Hepatocyte (in vitro differentiated cells): ENCODE data around the gene DIPK1A. TPM values are rescaled to one million over a fixed set of nuclear protein-coding genes. Genes with fewer than 3 reads are reported as not detected.

Experiments used
- DNase-seq: peaks from one replicate; pipeline ENCODE4 v3.0.0-alpha.2; 2016; ENCODE audit warnings: low spot score
- H2AFZ ChIP-seq: fragments of 200-600 bp; sonication (generic); 2 replicates; pipeline ENCODE4 v1.6.0; 2016; ENCODE audit warnings: antibody characterized with exemption, mild to moderate bottlenecking
- H3K27ac ChIP-seq: fragments of 200-600 bp; sonication (generic); 2 replicates; pipeline ENCODE4 v1.5.1; 2016; ENCODE audit warnings: mild to moderate bottlenecking
- H3K27me3 ChIP-seq: fragments of 200-600 bp; sonication (generic); 2 replicates; pipeline ENCODE4 v1.6.1; 2016
- H3K36me3 ChIP-seq: fragments of 200-600 bp; sonication (generic); replicated peaks from 2 replicates; pipeline ENCODE4 v1.5.1; 2016; ENCODE audit warnings: low read depth; ENCODE audit not compliant: insufficient read depth
- H3K4me1 ChIP-seq: fragments of 200-600 bp; sonication (generic); 2 replicates; pipeline ENCODE4 v1.5.1; 2016; ENCODE audit warnings: mild to moderate bottlenecking, moderate library complexity; ENCODE audit not compliant: insufficient read depth
- H3K4me2 ChIP-seq: fragments of 200-600 bp; sonication (generic); 2 replicates; pipeline ENCODE4 v1.6.0; 2016
- H3K4me3 ChIP-seq: fragments of 200-600 bp; sonication (generic); 2 replicates; pipeline ENCODE4 v1.5.1; 2016; ENCODE audit warnings: mild to moderate bottlenecking
- H3K79me2 ChIP-seq: fragments of 200-600 bp; sonication (generic); 2 replicates; pipeline ENCODE4 v1.6.0; 2017; ENCODE audit warnings: mild to moderate bottlenecking
- H3K9me2 ChIP-seq: fragments of 200-600 bp; sonication (generic); replicated peaks from 2 replicates; pipeline ENCODE4 v1.6.0; 2017; ENCODE audit warnings: mild to moderate bottlenecking; ENCODE audit not compliant: insufficient read depth
- H3K9me3 ChIP-seq: fragments of 200-600 bp; sonication (generic); 2 replicates; pipeline ENCODE4 v1.5.1; 2016; ENCODE audit warnings: low read depth, mild to moderate bottlenecking
- H4K20me1 ChIP-seq: fragments of 200-600 bp; sonication (generic); 2 replicates; pipeline ENCODE4 v1.6.0; 2016; ENCODE audit warnings: mild to moderate bottlenecking; ENCODE audit not compliant: insufficient read depth, poor library complexity, severe bottlenecking
- EZH2 ChIP-seq: fragments of 200-600 bp; sonication (generic); IDR thresholded peaks from 2 replicates; pipeline ENCODE4 v1.6.1; 2016; ENCODE audit warnings: antibody characterized with exemption, mild to moderate bottlenecking, borderline replicate concordance
- EZH2phosphoT487 ChIP-seq: fragments of 200-600 bp; sonication (generic); IDR thresholded peaks from one replicate; pipeline ENCODE4 v1.6.1; 2018; ENCODE audit warnings: antibody characterized with exemption, mild to moderate bottlenecking, low read depth, moderate library complexity; ENCODE audit not compliant: unreplicated experiment, severe bottlenecking
- WGBS: methylation state at CpG from one replicate; pipeline ENCODE4 v1.1.6; 2016; ENCODE audit warnings: low lambda C conversion rate; ENCODE audit errors: missing lambda C conversion rate; 5-methylcytosine and 5-hydroxymethylcytosine counted together
- polyA plus RNA-seq: library from polyadenylated mRNA; unstranded; fragments of >200 nt; fragmentation: Nextera tagmentation; extraction: Ambion mirVana; gene quantifications from 2 replicates; pipeline ENCODE4 v1.2.1, GENCODE V29; 2016
- total RNA-seq: library from RNA; depleted of rRNA; stranded (reverse); fragments of >200 nt; gene quantifications from 2 replicates; pipeline ENCODE4 v1.2.3, GENCODE V29; 2014
- TF ChIP-seq, protein P1 (sequence below): fragments of 200-600 bp; sonication (generic); IDR thresholded peaks from 2 replicates; pipeline ENCODE4 v1.5.1; 2016; ENCODE audit warnings: antibody characterized with exemption, mild to moderate bottlenecking; ENCODE audit not compliant: poor library complexity

Gene DIPK1A
- total and polyA plus RNA-seq, 2 experiments from 2014 or later = 18.0 to 19.7 TPM

DNA sequence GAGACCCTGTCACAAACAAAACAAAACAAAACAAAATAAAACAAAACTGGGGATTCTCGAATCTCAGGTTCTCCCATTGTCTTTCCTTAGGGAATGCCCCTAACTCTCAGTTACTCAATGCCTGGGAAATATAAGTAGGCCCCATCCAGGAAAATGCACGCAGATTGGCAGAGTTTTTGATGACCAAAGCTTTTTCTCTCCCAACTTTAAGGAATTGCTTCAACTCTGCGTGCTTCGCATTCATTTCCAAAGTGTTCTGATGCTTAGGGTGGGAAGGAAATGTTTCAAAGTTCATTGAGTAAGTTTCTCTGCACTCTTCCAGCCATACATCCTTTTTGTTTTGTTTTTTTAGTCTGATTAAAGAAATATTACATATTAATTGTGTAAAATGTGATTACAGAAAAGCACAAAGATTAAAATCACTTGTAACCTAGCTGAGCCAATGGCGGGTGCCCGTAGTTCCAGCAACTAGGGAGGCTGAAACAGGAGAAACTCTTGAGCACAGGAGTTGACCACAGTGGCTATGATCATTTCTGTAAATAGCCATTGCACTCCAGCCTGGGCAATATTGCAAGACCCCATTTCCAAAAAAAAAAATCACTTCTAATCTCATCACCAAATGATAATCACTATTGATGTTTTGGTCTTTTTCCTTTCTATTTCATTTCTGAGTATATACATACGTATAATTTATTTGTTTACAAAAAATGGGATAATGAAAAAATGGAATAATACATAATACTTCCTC lies 157.9 kb downstream of the DIPK1A start:
- Histone ChIP-seq H3K4me2 (no peak overlapping the region), H3K27ac (no peak overlapping the region), H3K79me2 (no peaks in the 10 kb centered on the region), H3K9me2 (no peaks in the 10 kb centered on the region), H3K36me3 (no peaks in the 10 kb centered on the region), H4K20me1 (no peaks in the 10 kb centered on the region), H3K4me1 (peaks cover 7% of the 10 kb centered on the region), H3K27me3 (no peaks in the 10 kb centered on the region), H3K9me3 (peaks cover 4% of the 10 kb centered on the region), H2AFZ (no peak overlapping the region), H3K4me3 (no peak overlapping the region)
- no peak for DNase-seq
- no peak for TF ChIP-seq EZH2phosphoT487
- TF ChIP-seq EZH2 = no peak
- TF ChIP-seq, protein P1, sequence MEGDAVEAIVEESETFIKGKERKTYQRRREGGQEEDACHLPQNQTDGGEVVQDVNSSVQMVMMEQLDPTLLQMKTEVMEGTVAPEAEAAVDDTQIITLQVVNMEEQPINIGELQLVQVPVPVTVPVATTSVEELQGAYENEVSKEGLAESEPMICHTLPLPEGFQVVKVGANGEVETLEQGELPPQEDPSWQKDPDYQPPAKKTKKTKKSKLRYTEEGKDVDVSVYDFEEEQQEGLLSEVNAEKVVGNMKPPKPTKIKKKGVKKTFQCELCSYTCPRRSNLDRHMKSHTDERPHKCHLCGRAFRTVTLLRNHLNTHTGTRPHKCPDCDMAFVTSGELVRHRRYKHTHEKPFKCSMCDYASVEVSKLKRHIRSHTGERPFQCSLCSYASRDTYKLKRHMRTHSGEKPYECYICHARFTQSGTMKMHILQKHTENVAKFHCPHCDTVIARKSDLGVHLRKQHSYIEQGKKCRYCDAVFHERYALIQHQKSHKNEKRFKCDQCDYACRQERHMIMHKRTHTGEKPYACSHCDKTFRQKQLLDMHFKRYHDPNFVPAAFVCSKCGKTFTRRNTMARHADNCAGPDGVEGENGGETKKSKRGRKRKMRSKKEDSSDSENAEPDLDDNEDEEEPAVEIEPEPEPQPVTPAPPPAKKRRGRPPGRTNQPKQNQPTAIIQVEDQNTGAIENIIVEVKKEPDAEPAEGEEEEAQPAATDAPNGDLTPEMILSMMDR = no peak
- 94% methylated on average over 7 of the region's 7 CpGs for WGBS

GRCh38 chr1:92797961-92798360 lies 163.3 kb downstream of the DIPK1A start:
- no peak for DNase-seq
- Histone ChIP-seq H3K4me1 (no peaks in the 10 kb centered on the region), H3K36me3 (no peaks in the 10 kb centered on the region), H4K20me1 (no peaks in the 10 kb centered on the region), H3K79me2 (no peaks in the 10 kb centered on the region), H3K27me3 (no peaks in the 10 kb centered on the region), H3K4me2 (no peak overlapping the region), H3K9me2 (no peaks in the 10 kb centered on the region), H3K27ac (no peak overlapping the region), H3K4me3 (no peak overlapping the region), H3K9me3 (no peaks in the 10 kb centered on the region), H2AFZ (no peak overlapping the region)
- TF ChIP-seq EZH2 (no peak), EZH2phosphoT487 (no peak)
- TF ChIP-seq, protein P1 = no peak
- WGBS = 90% methylated on average over 1 of the region's 1 CpG

DNA sequence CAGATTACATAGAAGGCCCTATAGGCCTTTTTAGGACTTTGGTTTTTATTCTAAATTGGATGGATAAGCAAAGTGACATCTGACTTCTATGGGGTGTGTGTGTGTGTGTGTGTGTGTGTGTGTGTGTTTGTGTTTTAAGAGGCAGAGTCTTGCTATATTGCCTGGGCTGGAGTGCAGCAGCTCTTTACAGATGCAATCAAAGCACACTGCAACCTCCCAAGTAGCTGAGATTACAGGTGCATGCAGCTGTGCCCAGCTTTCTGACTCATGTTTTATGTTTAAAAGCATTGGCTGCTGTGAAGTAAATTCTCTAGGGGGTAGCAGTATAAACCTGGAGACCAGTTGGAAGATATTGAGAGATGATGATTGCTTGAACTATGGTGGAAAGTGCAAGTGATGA lies 164.0 kb downstream of the DIPK1A start:
- no peak overlapping the region for H3K4me3 ChIP-seq
- no peak overlapping the region for H2AFZ ChIP-seq
- no peaks in the 10 kb centered on the region for H4K20me1 ChIP-seq
- H3K4me1 ChIP-seq = no peaks in the 10 kb centered on the region
- no peak for DNase-seq
- H3K27ac ChIP-seq = no peak overlapping the region
- no peaks in the 10 kb centered on the region for H3K36me3 ChIP-seq
- H3K4me2 ChIP-seq = no peak overlapping the region
- TF ChIP-seq, protein P1 = no peak
- TF ChIP-seq EZH2 (no peak), EZH2phosphoT487 (no peak)
- no peaks in the 10 kb centered on the region for H3K27me3 ChIP-seq
- H3K9me3 ChIP-seq = no peaks in the 10 kb centered on the region
- no peaks in the 10 kb centered on the region for H3K9me2 ChIP-seq
- no peaks in the 10 kb centered on the region for H3K79me2 ChIP-seq
